Measurements from ENCODE around the gene TACC2.
"Not testable (repeated sequence)": the region's sequence is repeated elsewhere in the genome, so short reads cannot be mapped to it uniquely, and the experiment has no call there.

TACC2 gene

GRCh38 chr10:122189185-122189584, 200.2 kb downstream of the TACC2 start:
- no peak for DNase-seq (ENCODE audit: low read depth in 2 of 2)

- DNase-seq (ENCODE audit: low read depth in 2 of 2) = no peak
Observed at GRCh38 chr10:122190176-122190943, 201.4 kb downstream of the TACC2 start.

GRCh38 chr10:122191936-122192541, 203.1 kb downstream of the TACC2 start:
- DNase-seq (ENCODE audit: low read depth in 2 of 2) = no peak

- no peak for DNase-seq (ENCODE audit: low read depth in 2 of 2)
Observed at GRCh38 chr10:122194251-122194650, 205.3 kb downstream of the TACC2 start.

- DNase-seq (ENCODE audit: low read depth in 2 of 2) = no peak
Observed at GRCh38 chr10:122196218-122196617, 207.3 kb downstream of the TACC2 start.

GRCh38 chr10:122197611-122198222, 208.8 kb downstream of the TACC2 start:
- DNase-seq (ENCODE audit: low read depth in 2 of 2) = no peak

GRCh38 chr10:122198631-122199030, 209.7 kb downstream of the TACC2 start:
- no peak for DNase-seq (ENCODE audit: low read depth in 2 of 2)

- DNase-seq (ENCODE audit: low read depth in 2 of 2) = no peak
Observed at GRCh38 chr10:122199070-122199469, 210.1 kb downstream of the TACC2 start.

GRCh38 chr10:122199689-122200088, 210.7 kb downstream of the TACC2 start:
- no peak for DNase-seq (ENCODE audit: low read depth in 2 of 2)

GRCh38 chr10:122201401-122201800, 212.4 kb downstream of the TACC2 start:
- DNase-seq (ENCODE audit: low read depth in 2 of 2) = no peak

- DNase-seq (ENCODE audit: low read depth in 2 of 2) = not testable (repeated sequence)
Observed at GRCh38 chr10:122203180-122203579, 214.2 kb downstream of the TACC2 start.

- no peak for DNase-seq (ENCODE audit: low read depth in 2 of 2)
Observed at GRCh38 chr10:122204691-122205489, 215.9 kb downstream of the TACC2 start.

- DNase-seq (ENCODE audit: low read depth in 2 of 2) = no peak
Observed at GRCh38 chr10:122206471-122207065, 217.6 kb downstream of the TACC2 start.

- no peak for DNase-seq (ENCODE audit: low read depth in 2 of 2)
Observed at GRCh38 chr10:122207163-122207562, 218.2 kb downstream of the TACC2 start.

GRCh38 chr10:122207596-122207995, 218.6 kb downstream of the TACC2 start:
- DNase-seq (ENCODE audit: low read depth in 2 of 2) = no peak

- DNase-seq (ENCODE audit: low read depth in 2 of 2) = no peak
Observed at GRCh38 chr10:122208571-122209430, 219.8 kb downstream of the TACC2 start.

- no peak for DNase-seq (ENCODE audit: low read depth in 2 of 2)
Observed at GRCh38 chr10:122210481-122211265, 221.7 kb downstream of the TACC2 start.

GRCh38 chr10:122213364-122213763, 224.4 kb downstream of the TACC2 start:
- DNase-seq (ENCODE audit: low read depth in 2 of 2) = no peak

- DNase-seq (ENCODE audit: low read depth in 2 of 2) = no peak
Observed at GRCh38 chr10:122213766-122214165, 224.8 kb downstream of the TACC2 start.

GRCh38 chr10:122216047-122216446, 227.1 kb downstream of the TACC2 start:
- DNase-seq (ENCODE audit: low read depth in 2 of 2) = no peak

All from stimulated activated CD8-positive, alpha-beta memory T cell treated with anti-CD3 and anti-CD28 coated beads, Interleukin-2, amount 100 ng/mL, for 48 hours (primary cell).